ENCODE measurements around the gene SF1. TPM values are rescaled to one million over a fixed set of nuclear protein-coding genes. Genes with fewer than 3 reads are reported as not detected.

Gene SF1
- total RNA-seq, 1 donor from 2014 or later: 183 TPM

DNA sequence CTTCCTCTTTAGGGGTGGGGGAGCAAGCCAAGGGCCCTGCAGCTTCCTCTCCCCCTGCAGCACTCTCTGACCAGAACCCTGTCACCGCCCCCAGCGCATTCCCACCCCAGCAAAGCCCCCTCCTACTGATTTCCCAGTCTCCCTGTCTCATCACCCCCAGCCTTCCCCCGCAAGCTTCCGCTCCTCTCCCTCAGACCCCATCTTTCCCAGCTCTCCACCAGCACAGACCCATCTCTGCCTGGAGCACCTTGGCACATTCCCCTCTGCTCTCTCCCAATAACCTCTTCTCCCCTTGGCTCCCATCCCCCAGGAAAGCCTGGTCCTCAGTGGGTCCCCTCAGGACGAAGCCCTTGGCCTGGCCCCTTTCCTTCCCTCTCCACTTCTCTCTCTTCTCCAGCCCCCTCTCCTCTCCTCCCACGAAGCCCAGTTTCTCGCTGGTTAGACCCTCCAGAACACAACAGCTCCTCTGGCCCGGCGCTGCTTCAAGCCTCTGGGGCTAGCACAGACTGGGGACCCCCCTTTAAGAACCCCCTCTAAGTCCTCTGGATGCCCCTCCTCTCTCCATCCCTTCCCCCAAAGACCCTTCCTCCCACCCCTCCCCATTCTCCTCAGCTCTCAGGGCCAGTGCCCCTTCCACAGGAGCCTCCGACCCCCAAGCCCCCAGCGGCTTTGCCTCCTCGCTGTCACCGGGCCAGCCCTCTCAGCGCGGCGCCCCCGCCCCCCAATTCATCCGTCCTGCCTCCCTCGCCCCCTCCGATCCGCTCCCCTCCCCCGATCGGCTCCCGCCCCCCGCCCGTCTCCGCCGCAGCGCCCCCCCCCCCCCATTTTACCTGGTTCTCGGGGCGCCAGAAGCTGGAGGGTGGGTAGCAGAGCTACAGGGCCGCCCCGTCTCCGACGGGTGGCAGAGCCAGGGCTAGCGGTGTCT is 55.9 kb downstream of the SF1 start:
- peak; percentile 61 for DNase-seq (ENCODE audit: low spot score)
- Mint-ChIP-seq H3K9me3 (ENCODE audit: low read depth) (no peaks in the 10 kb centered on the region), H3K4me1 (ENCODE audit: low read depth) (no peaks in the 10 kb centered on the region), H3K4me3 (ENCODE audit: unreplicated experiment) (no peak overlapping the region), H3K27ac (ENCODE audit: unreplicated experiment) (no peak overlapping the region), H3K36me3 (ENCODE audit: low read depth) (no peaks in the 10 kb centered on the region), H3K27me3 (ENCODE audit: low read depth) (peaks cover 55% of the 10 kb centered on the region)
- TF ChIP-seq CTCF (IDR thresholded peaks at IDR 0.05): no peak

DNA sequence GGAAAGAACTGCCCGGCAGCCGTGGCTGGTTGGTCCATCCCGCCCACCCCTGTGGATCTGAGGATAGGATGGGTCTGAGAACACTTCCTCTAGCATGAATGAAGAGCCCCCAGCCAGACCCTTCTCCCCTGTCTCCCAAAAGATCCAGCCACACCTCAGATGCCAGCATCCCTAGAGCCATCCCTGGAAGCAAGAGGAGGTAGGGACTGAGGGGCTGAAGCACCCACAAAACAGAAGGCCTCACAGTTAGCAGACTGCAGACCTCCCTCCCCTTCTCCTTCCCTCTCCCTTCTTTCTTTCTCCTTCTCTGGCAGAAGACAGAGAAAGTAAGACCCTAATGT is 57.0 kb downstream of the SF1 start:
- no peak overlapping the region for H3K4me3 Mint-ChIP-seq (ENCODE audit: unreplicated experiment)
- DNase-seq (ENCODE audit: low spot score): no peak
- H3K27ac Mint-ChIP-seq (ENCODE audit: unreplicated experiment): no peak overlapping the region
- no peaks in the 10 kb centered on the region for H3K36me3 Mint-ChIP-seq (ENCODE audit: low read depth)
- no peaks in the 10 kb centered on the region for H3K4me1 Mint-ChIP-seq (ENCODE audit: low read depth)
- no peak for TF ChIP-seq CTCF (IDR thresholded peaks at IDR 0.05)
- H3K27me3 Mint-ChIP-seq (ENCODE audit: low read depth): peaks cover 65% of the 10 kb centered on the region
- no peaks in the 10 kb centered on the region for H3K9me3 Mint-ChIP-seq (ENCODE audit: low read depth)

GRCh38 chr11:64720640-64721358 is 57.5 kb downstream of the SF1 start:
- H3K4me1 Mint-ChIP-seq (ENCODE audit: low read depth): no peaks in the 10 kb centered on the region
- no peaks in the 10 kb centered on the region for H3K36me3 Mint-ChIP-seq (ENCODE audit: low read depth)
- H3K27me3 Mint-ChIP-seq (ENCODE audit: low read depth): peaks cover 71% of the 10 kb centered on the region
- DNase-seq (ENCODE audit: low spot score): peak; percentile 63
- H3K4me3 Mint-ChIP-seq (ENCODE audit: unreplicated experiment): no peak overlapping the region
- H3K9me3 Mint-ChIP-seq (ENCODE audit: low read depth): no peaks in the 10 kb centered on the region
- no peak overlapping the region for H3K27ac Mint-ChIP-seq (ENCODE audit: unreplicated experiment)
- no peak for TF ChIP-seq CTCF (IDR thresholded peaks at IDR 0.05)

- Mint-ChIP-seq H3K4me3 (ENCODE audit: unreplicated experiment) (no peak overlapping the region), H3K27me3 (ENCODE audit: low read depth) (peaks cover 72% of the 10 kb centered on the region), H3K4me1 (ENCODE audit: low read depth) (no peaks in the 10 kb centered on the region), H3K36me3 (ENCODE audit: low read depth) (no peaks in the 10 kb centered on the region), H3K27ac (ENCODE audit: unreplicated experiment) (no peak overlapping the region), H3K9me3 (ENCODE audit: low read depth) (no peaks in the 10 kb centered on the region)
- DNase-seq (ENCODE audit: low spot score): peak; percentile 91
- no peak for TF ChIP-seq CTCF (IDR thresholded peaks at IDR 0.05)
Measured at GRCh38 chr11:64720167-64720566, 58.2 kb downstream of the SF1 start.

- peak; percentile 83 for DNase-seq (ENCODE audit: low spot score)
- no peak overlapping the region for H3K27ac Mint-ChIP-seq (ENCODE audit: unreplicated experiment)
- no peaks in the 10 kb centered on the region for H3K36me3 Mint-ChIP-seq (ENCODE audit: low read depth)
- no peaks in the 10 kb centered on the region for H3K4me1 Mint-ChIP-seq (ENCODE audit: low read depth)
- H3K4me3 Mint-ChIP-seq (ENCODE audit: unreplicated experiment): no peak overlapping the region
- H3K9me3 Mint-ChIP-seq (ENCODE audit: low read depth): no peaks in the 10 kb centered on the region
- TF ChIP-seq CTCF (IDR thresholded peaks at IDR 0.05): no peak
- H3K27me3 Mint-ChIP-seq (ENCODE audit: low read depth): peaks cover 79% of the 10 kb centered on the region
Measured at GRCh38 chr11:64719406-64719805, 58.9 kb downstream of the SF1 start.

Data from chondrocyte (in vitro differentiated cells).